Keratinocyte (primary cell): ENCODE data around the gene CYP2B6. TPM values are rescaled to one million over a fixed set of nuclear protein-coding genes. Genes with fewer than 3 reads are reported as not detected.

ENCODE experiments used
- DNase-seq: peaks from one replicate; pipeline ENCODE4 v3.0.0-alpha.2; 2011; ENCODE audit warnings: low read depth, missing footprints, low spot score
- FAIRE-seq: peaks from 2 replicates; lab custom pipeline; 2011; peaks lifted over from hg19 to GRCh38; lab: Jason Lieb, UNC
- H2AFZ ChIP-seq: 2 replicates; pipeline ENCODE4 v1.6.0; 2012; ENCODE audit warnings: low read length, control low read depth, inconsistent platforms; ENCODE audit not compliant: control insufficient read depth
- H3K27ac ChIP-seq: 2 replicates; pipeline ENCODE4 v1.5.1; 2011; ENCODE audit warnings: low read length; ENCODE audit not compliant: control insufficient read depth, insufficient read depth
- H3K27me3 ChIP-seq: 3 replicates; pipeline ENCODE4 v1.6.0; 2011; ENCODE audit warnings: low read length; ENCODE audit not compliant: control insufficient read depth, insufficient read depth; ENCODE audit errors: extremely low read depth
- H3K36me3 ChIP-seq, 2 experiments: 2 replicates in 1 of 2; 3 replicates in 1 of 2; pipeline ENCODE4 v1.5.1; 2011; ENCODE audit warnings: low read length in 2 of 2, mild to moderate bottlenecking in 1 of 2; ENCODE audit not compliant: control insufficient read depth in 2 of 2, insufficient read depth in 2 of 2; ENCODE audit errors: extremely low read depth in 1 of 2
- H3K4me1 ChIP-seq: 3 replicates; pipeline ENCODE4 v1.5.1; 2011; ENCODE audit warnings: low read length; ENCODE audit not compliant: control insufficient read depth, insufficient read depth; ENCODE audit errors: extremely low read depth
- H3K4me2 ChIP-seq: 3 replicates; pipeline ENCODE4 v1.6.0; 2011; ENCODE audit warnings: low read depth, low read length; ENCODE audit not compliant: control insufficient read depth, insufficient read depth; ENCODE audit errors: extremely low read depth
- H3K4me3 ChIP-seq, 3 experiments: fragments of 200-600 bp in 1 of 3; sonication (generic) in 1 of 3; 2 replicates in 2 of 3; 3 replicates in 1 of 3; pipeline ENCODE4 v1.5.1; 2011 to 2016; ENCODE audit warnings: low read length in 3 of 3, mild to moderate bottlenecking in 3 of 3, control low read depth in 2 of 3, inconsistent platforms in 1 of 3, low read depth in 1 of 3, mixed read lengths in 1 of 3, mixed run types in 1 of 3, moderate library complexity in 1 of 3; ENCODE audit not compliant: control insufficient read depth in 2 of 3, insufficient read depth in 2 of 3; ENCODE audit errors: extremely low read depth in 1 of 3
- H3K79me2 ChIP-seq: 2 replicates; pipeline ENCODE4 v1.6.0; 2012; ENCODE audit warnings: low read length; ENCODE audit not compliant: control insufficient read depth, insufficient read depth
- H3K9ac ChIP-seq: 3 replicates; pipeline ENCODE4 v1.6.0; 2011; ENCODE audit warnings: low read length; ENCODE audit not compliant: control insufficient read depth, insufficient read depth; ENCODE audit errors: extremely low read depth
- H3K9me1 ChIP-seq: 3 replicates; pipeline ENCODE4 v1.6.0; 2011; ENCODE audit warnings: low read length; ENCODE audit not compliant: control insufficient read depth, insufficient read depth; ENCODE audit errors: extremely low read depth
- H3K9me3 ChIP-seq: 2 replicates; pipeline ENCODE4 v1.5.1; 2012; ENCODE audit warnings: low read depth, low read length; ENCODE audit not compliant: control insufficient read depth
- H4K20me1 ChIP-seq: 3 replicates; pipeline ENCODE4 v1.6.0; 2011; ENCODE audit warnings: low read length; ENCODE audit not compliant: control insufficient read depth, insufficient read depth; ENCODE audit errors: extremely low read depth
- CTCF ChIP-seq, 3 experiments: IDR thresholded peaks in 1 of 3; conservative IDR thresholded peaks in 1 of 3; optimal IDR thresholded peaks in 1 of 3; 2 replicates in 2 of 3; 3 replicates in 1 of 3; pipeline versions ENCODE3 to v1.5.1; 2011; ENCODE audit warnings: low read length in 3 of 3, mild to moderate bottlenecking in 3 of 3, moderate library complexity in 2 of 3, control low read depth in 1 of 3, inconsistent platforms in 1 of 3; ENCODE audit not compliant: insufficient read depth in 2 of 3; ENCODE audit errors: extremely low read depth in 1 of 3
- EZH2 ChIP-seq: IDR thresholded peaks from one replicate; pipeline ENCODE4 v1.6.1; 2012; ENCODE audit warnings: inconsistent platforms, mild to moderate bottlenecking, low read length, moderate library complexity
- dilution Hi-C: fragments of 300-500 bp; cut with MboI; formaldehyde crosslinking; loops from one replicate; pipeline ENCODE4 v1.7.0; 2020; ENCODE audit warnings: low sequenced_read_pairs; ENCODE audit not compliant: extremely low pct_ligation_motif_present
- polyA plus RNA-seq, 5 experiments: library from polyadenylated mRNA; depleted of rRNA in 3 of 5; stranded (reverse) in 3 of 5; stranded (forward) in 1 of 5; unstranded in 1 of 5; fragments of >200 nt; gene quantifications; 1 replicate in 1 of 5; 2 replicates in 3 of 5; 3 replicates in 1 of 5; pipeline versions ENCODE4 v1.2.1 to v1.2.3, GENCODE V29; 2011 to 2012; ENCODE audit warnings: missing spikeins in 2 of 5, low read depth in 1 of 5, low replicate concordance in 1 of 5

The CYP2B6 gene
- polyA plus RNA-seq, 1 donor (not counting 4 experiments of a cell fraction or from before 2014, with no cell fraction given) = not detected

GRCh38 chr19:41009700-41010235, 18.7 kb downstream of the CYP2B6 start:
- H3K9ac ChIP-seq = no peak overlapping the region
- H3K36me3 ChIP-seq = no peaks in the 10 kb centered on the region
- dilution Hi-C loops = no loop called here
- no peak overlapping the region for H2AFZ ChIP-seq
- H3K4me3 ChIP-seq = no peak overlapping the region
- DNase-seq (no peak), FAIRE-seq (no peak)
- no peak overlapping the region for H3K27ac ChIP-seq
- H3K4me1 ChIP-seq = no peaks in the 10 kb centered on the region
- H4K20me1 ChIP-seq = no peaks in the 10 kb centered on the region
- H3K4me2 ChIP-seq = no peak overlapping the region
- H3K9me1 ChIP-seq = no peaks in the 10 kb centered on the region
- H3K79me2 ChIP-seq = no peaks in the 10 kb centered on the region
- no peaks in the 10 kb centered on the region for H3K9me3 ChIP-seq
- no peaks in the 10 kb centered on the region for H3K27me3 ChIP-seq
- TF ChIP-seq CTCF (optimal IDR thresholded peaks at IDR 0.05 in 1 of 3, IDR thresholded peaks at IDR 0.05 in 1 of 3, conservative IDR thresholded peaks at IDR 0.05 in 1 of 3; ENCODE audit: extremely low read depth in 1 of 3, insufficient read depth in 2 of 3, low read length in 3 of 3) (no peak), EZH2 (no peak)

GRCh38 chr19:41013359-41013758, 22.3 kb downstream of the CYP2B6 start:
- Histone ChIP-seq H3K4me3 (no peak overlapping the region), H2AFZ (no peak overlapping the region), H4K20me1 (no peaks in the 10 kb centered on the region), H3K79me2 (no peaks in the 10 kb centered on the region), H3K27me3 (no peaks in the 10 kb centered on the region), H3K4me2 (no peak overlapping the region), H3K9me3 (no peaks in the 10 kb centered on the region), H3K27ac (no peak overlapping the region), H3K9ac (no peak overlapping the region), H3K36me3 (no peaks in the 10 kb centered on the region), H3K9me1 (no peaks in the 10 kb centered on the region), H3K4me1 (no peaks in the 10 kb centered on the region)
- dilution Hi-C loops = no loop called here
- TF ChIP-seq CTCF (optimal IDR thresholded peaks at IDR 0.05 in 1 of 3, IDR thresholded peaks at IDR 0.05 in 1 of 3, conservative IDR thresholded peaks at IDR 0.05 in 1 of 3; ENCODE audit: extremely low read depth in 1 of 3, insufficient read depth in 2 of 3, low read length in 3 of 3) (no peak), EZH2 (no peak)
- FAIRE-seq (no peak), DNase-seq (no peak)
